B cell (primary cell): Measurements from ENCODE around the gene INSIG1.

Source experiments
- CTCF ChIP-seq: fragments of 200-600 bp; IDR thresholded peaks from one replicate; pipeline ENCODE4 v1.8.0; 2022; ENCODE audit warnings: antibody characterized with exemption, mild to moderate bottlenecking
- EZH2 ChIP-seq: IDR thresholded peaks from 2 replicates; pipeline ENCODE4 v1.6.1; 2012; ENCODE audit warnings: borderline replicate concordance, low read depth, mild to moderate bottlenecking, moderate library complexity, low read length; ENCODE audit not compliant: insufficient read depth, poor library complexity, severe bottlenecking

DNA sequence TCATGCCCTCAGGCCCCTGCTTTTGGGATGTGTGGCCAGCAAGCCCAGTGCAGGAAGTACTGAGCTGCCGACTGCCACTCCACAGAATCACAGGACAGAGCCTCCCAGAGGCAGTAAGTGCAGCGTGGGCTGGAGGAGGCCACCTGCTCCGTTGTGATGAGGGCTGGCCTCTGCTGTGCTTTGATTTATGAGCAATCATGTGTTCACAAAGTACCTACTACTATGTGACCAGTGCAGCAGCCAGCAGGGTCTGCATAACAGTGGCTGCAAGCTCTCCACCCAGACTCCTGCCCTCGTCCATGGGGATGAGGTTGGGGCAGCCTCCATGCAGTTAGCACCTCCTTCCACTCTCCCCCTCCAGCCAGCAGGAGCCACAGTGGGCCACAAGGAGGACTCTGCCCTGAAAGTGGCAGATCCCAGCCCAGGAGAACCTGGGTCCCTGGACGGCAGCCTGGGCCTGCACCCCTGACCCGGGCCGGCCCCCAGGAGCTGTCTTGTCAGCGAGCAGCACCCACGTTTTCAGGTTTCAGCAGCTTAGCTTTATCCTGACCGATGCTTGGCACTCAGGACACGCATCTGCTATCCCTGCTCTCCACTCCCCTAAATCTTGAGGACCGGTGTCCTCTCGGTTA, 37.7 kb upstream of the INSIG1 start:
- TF ChIP-seq CTCF (no peak), EZH2 (no peak)
